ENCODE measurements around the gene KDM1A.
A peak's percentile ranks its signal among the peaks of the same experiment; 100 is the strongest.

KDM1A gene

GRCh38 chr1:23079025-23079424, 59.8 kb downstream of the KDM1A start:
- DNase-seq: no peak

- no peak for DNase-seq
These were observed 61.6 kb downstream of the KDM1A start for GRCh38 chr1:23080885-23081284.

- no peak for DNase-seq
These were observed 62.1 kb downstream of the KDM1A start for GRCh38 chr1:23081376-23081775.

GRCh38 chr1:23083714-23084480, 64.6 kb downstream of the KDM1A start:
- no peak for DNase-seq

- no peak for DNase-seq
These were observed 65.6 kb downstream of the KDM1A start for GRCh38 chr1:23084880-23085279.

- no peak for DNase-seq
These were observed 66.4 kb downstream of the KDM1A start for GRCh38 chr1:23085696-23086095.

GRCh38 chr1:23088027-23088426, 68.8 kb downstream of the KDM1A start:
- DNase-seq: no peak

- no peak for DNase-seq
These were observed 70.8 kb downstream of the KDM1A start for GRCh38 chr1:23090056-23090455.

GRCh38 chr1:23091545-23091944, 72.3 kb downstream of the KDM1A start:
- DNase-seq: no peak

- DNase-seq: no peak
These were observed 73.2 kb downstream of the KDM1A start for GRCh38 chr1:23092447-23092846.

GRCh38 chr1:23097316-23097715, 78.0 kb downstream of the KDM1A start:
- no peak for DNase-seq

GRCh38 chr1:23098463-23099170, 79.3 kb downstream of the KDM1A start:
- DNase-seq: peak; percentile 87

- no peak for DNase-seq
These were observed 79.9 kb downstream of the KDM1A start for GRCh38 chr1:23099171-23099536.

- no peak for DNase-seq
These were observed 80.9 kb downstream of the KDM1A start for GRCh38 chr1:23100074-23100748.

GRCh38 chr1:23101101-23101827, 82.0 kb downstream of the KDM1A start:
- no peak for DNase-seq

GRCh38 chr1:23101887-23102286, 82.6 kb downstream of the KDM1A start:
- no peak for DNase-seq

- DNase-seq: no peak
These were observed 83.0 kb downstream of the KDM1A start for GRCh38 chr1:23102289-23102688.

- no peak for DNase-seq
These were observed 84.0 kb downstream of the KDM1A start for GRCh38 chr1:23103001-23103889.

GRCh38 chr1:23108918-23109533, 89.8 kb downstream of the KDM1A start:
- DNase-seq: no peak

- DNase-seq: no peak
These were observed 91.1 kb downstream of the KDM1A start for GRCh38 chr1:23110391-23110790.

- DNase-seq: no peak
These were observed 92.6 kb downstream of the KDM1A start for GRCh38 chr1:23111600-23112535.

All from NCI-H1105 treated with DMSO at 0.1 percent for 48 hours (cell line).